Kidney epithelial cell (primary cell): ENCODE data around the gene TFAP2A. TPM values are rescaled to one million over a fixed set of nuclear protein-coding genes. Genes with fewer than 3 reads are reported as not detected.
A peak's percentile ranks its signal among the peaks of the same experiment; 100 is the strongest.

Experiments
- DNase-seq: peaks from one replicate; pipeline ENCODE4 v3.0.0-alpha.2; 2010; ENCODE audit warnings: low read depth
- H3K27me3 ChIP-seq: 2 replicates; pipeline ENCODE4 v1.6.0; 2011; ENCODE audit warnings: low read length; ENCODE audit not compliant: control insufficient read depth, insufficient read depth
- H3K36me3 ChIP-seq: 2 replicates; pipeline ENCODE4 v1.5.1; 2011; ENCODE audit warnings: low read length; ENCODE audit not compliant: control insufficient read depth, insufficient read depth
- H3K4me3 ChIP-seq: 2 replicates; pipeline ENCODE4 v1.5.1; 2011; ENCODE audit warnings: low read depth, mild to moderate bottlenecking, control low read depth, low read length
- total RNA-seq: library from RNA; depleted of rRNA; stranded (reverse); fragments of >200 nt; gene quantifications from 2 replicates; pipeline ENCODE4 v1.2.3, GENCODE V29; 2015
- TF ChIP-seq, protein P1 (sequence below): IDR thresholded peaks from 2 replicates; pipeline ENCODE4 v1.5.1; 2011; ENCODE audit warnings: mild to moderate bottlenecking, moderate library complexity, low read length, control low read depth, inconsistent platforms; ENCODE audit not compliant: insufficient read depth, poor library complexity, severe bottlenecking

Gene TFAP2A
- total RNA-seq, 1 donor from 2014 or later, result 11.2 TPM

- no peak for DNase-seq
- no peaks in the 10 kb centered on the region for H3K27me3 ChIP-seq
- H3K36me3 ChIP-seq, result no peaks in the 10 kb centered on the region
- no peak overlapping the region for H3K4me3 ChIP-seq
- TF ChIP-seq, protein P1, sequence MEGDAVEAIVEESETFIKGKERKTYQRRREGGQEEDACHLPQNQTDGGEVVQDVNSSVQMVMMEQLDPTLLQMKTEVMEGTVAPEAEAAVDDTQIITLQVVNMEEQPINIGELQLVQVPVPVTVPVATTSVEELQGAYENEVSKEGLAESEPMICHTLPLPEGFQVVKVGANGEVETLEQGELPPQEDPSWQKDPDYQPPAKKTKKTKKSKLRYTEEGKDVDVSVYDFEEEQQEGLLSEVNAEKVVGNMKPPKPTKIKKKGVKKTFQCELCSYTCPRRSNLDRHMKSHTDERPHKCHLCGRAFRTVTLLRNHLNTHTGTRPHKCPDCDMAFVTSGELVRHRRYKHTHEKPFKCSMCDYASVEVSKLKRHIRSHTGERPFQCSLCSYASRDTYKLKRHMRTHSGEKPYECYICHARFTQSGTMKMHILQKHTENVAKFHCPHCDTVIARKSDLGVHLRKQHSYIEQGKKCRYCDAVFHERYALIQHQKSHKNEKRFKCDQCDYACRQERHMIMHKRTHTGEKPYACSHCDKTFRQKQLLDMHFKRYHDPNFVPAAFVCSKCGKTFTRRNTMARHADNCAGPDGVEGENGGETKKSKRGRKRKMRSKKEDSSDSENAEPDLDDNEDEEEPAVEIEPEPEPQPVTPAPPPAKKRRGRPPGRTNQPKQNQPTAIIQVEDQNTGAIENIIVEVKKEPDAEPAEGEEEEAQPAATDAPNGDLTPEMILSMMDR, result no peak
Measured at GRCh38 chr6:10351791-10352190, 63.1 kb downstream of the TFAP2A start.

DNA sequence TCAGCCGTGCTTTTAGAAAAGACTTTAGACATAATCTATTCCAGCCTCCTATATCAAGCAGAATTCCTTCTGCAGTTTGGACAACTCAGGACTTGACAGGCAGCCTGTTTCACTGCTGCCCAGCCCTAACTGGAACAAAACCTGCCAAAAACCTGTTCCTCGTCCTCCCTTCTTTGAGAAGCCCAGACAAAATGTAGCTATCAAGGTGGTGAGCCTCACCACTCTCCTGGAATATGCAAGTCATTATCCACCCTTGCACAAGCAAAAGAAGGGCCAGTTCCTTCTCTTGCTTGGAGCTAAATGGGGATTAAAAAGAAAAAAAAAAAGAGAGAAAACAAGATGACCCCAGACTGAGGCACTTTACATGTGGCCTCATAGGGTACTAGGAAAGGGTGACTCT is 64.2 kb downstream of the TFAP2A start:
- TF ChIP-seq, protein P1, result no peak
- DNase-seq, result no peak
- Histone ChIP-seq H3K4me3 (no peak overlapping the region), H3K27me3 (no peaks in the 10 kb centered on the region), H3K36me3 (no peaks in the 10 kb centered on the region)

DNA sequence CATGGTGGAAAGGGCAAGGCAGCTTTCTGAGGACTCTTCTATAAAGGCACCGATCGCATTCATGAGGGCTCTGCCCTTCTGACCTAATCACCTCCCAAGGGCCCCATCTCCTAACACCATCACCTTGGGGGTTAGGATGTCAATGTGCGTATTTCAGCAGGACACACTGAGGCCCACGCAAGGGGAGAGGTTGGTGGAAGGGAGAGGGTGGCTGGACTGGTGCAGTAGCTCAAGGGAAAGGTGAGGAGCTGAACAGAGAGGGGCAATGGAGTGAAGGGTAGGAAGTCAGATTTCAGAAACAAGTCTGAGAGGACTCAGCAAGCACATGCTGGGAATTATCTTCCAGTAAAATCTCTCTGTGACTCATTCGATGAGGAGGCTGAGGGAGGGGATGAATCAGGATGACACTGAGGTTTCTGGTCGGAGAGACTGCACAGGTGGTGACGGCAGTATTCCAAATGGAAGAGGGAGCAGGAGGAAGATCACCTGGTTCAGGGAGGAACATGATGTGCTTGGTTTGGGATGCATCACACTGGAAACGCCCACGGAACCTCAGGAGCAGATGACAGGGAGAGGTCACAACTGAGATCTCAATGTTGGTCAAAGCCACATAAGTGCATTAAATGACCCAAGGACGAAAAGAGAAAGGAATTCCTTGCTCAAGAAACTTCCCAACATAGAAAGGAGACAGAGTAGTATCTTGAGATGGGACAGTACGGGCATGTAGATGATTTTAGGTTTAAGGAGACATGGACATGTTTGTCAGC is 67.1 kb downstream of the TFAP2A start:
- peak; percentile 53 for DNase-seq
- Histone ChIP-seq H3K4me3 (no peak overlapping the region), H3K27me3 (no peaks in the 10 kb centered on the region), H3K36me3 (no peaks in the 10 kb centered on the region)
- TF ChIP-seq, protein P1, result no peak

Other genes with a start within 250 kb of the TFAP2A start
- gene GCNT2, start 106.3 kb upstream of the TFAP2A start, total RNA-seq, result 6.5 and 7.3 TPM in 2 replicates